Cerebellar cortex (tissue), 1 donor: Measurements from ENCODE around the gene NAPA.
A peak's percentile ranks its signal among the peaks of the same experiment; 100 is the strongest.

Source experiments
- DNase-seq: peaks from one replicate; pipeline ENCODE4 v3.0.0-alpha.2; 2015; ENCODE audit warnings: low spot score

NAPA gene

GRCh38 chr19:47499863-47500830, 14.7 kb downstream of the NAPA start:
- DNase-seq: peak; percentile 94

GRCh38 chr19:47499371-47499770, 15.5 kb downstream of the NAPA start:
- DNase-seq: no peak

GRCh38 chr19:47498561-47498960, 16.3 kb downstream of the NAPA start:
- DNase-seq: no peak

- DNase-seq: no peak
These were observed 16.9 kb downstream of the NAPA start for GRCh38 chr19:47497821-47498520.

- peak; percentile 45 for DNase-seq
These were observed 17.7 kb downstream of the NAPA start for GRCh38 chr19:47497050-47497766.

GRCh38 chr19:47495478-47496372, 19.1 kb downstream of the NAPA start:
- DNase-seq: peak; percentile 72

GRCh38 chr19:47494729-47495128, 20.1 kb downstream of the NAPA start:
- DNase-seq: no peak

GRCh38 chr19:47494211-47494547, 20.7 kb downstream of the NAPA start:
- no peak for DNase-seq

- DNase-seq: peak; percentile 96
These were observed 21.3 kb downstream of the NAPA start for GRCh38 chr19:47493378-47494210.

GRCh38 chr19:47492571-47493377, 22.1 kb downstream of the NAPA start:
- DNase-seq: no peak

GRCh38 chr19:47492137-47492533, 22.7 kb downstream of the NAPA start:
- no peak for DNase-seq

GRCh38 chr19:47491358-47492136, 23.3 kb downstream of the NAPA start:
- DNase-seq: no peak

GRCh38 chr19:47490847-47491246, 24.0 kb downstream of the NAPA start:
- DNase-seq: no peak

GRCh38 chr19:47490031-47490430, 24.8 kb downstream of the NAPA start:
- no peak for DNase-seq

GRCh38 chr19:47489072-47489914, 25.6 kb downstream of the NAPA start:
- no peak for DNase-seq

- DNase-seq: no peak
These were observed 27.0 kb downstream of the NAPA start for GRCh38 chr19:47487551-47488515.

GRCh38 chr19:47486900-47487299, 28.0 kb downstream of the NAPA start:
- DNase-seq: no peak
